ENCODE data around the gene GPR35. TPM values are rescaled to one million over a fixed set of nuclear protein-coding genes. Genes with fewer than 3 reads are reported as not detected.

The GPR35 gene
- total RNA-seq, 1 experiment from 2014 or later = 0.22 TPM

DNA sequence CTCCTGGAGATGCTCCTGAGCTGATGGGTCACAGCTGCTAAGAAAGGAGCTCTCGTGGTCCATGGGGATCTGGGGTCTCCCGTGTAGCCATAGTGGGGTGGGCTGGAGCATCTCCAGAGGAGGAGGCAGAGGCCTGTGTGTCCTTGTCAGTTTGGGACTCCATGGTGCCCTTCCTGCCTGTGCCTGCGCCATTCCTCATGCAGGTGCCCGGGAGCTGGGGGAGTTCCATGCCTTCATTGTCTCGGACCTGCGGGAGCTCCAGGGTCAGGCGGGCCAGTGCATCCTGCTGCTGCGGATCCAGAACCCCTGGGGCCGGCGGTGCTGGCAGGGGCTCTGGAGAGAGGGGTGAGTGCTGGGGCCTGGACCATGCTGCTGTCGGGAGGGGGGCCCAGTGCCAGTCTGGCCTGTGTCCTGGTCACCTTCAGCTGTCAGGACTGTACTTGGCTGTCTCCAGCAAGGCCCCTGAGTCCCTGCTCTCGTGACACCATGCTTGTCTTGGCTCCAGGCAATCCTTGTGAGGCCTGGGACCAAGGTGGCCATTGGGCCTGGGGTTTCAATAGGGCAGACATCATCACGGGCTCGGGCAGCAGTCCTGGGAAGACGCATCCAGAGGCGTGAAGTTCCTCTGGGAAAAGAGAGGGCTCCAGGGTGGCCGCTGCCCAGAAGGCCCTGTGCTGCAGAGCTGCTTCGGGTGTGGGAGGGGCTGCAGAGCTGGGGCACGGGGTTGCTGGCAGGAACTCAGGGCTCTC is 31.4 kb upstream of the GPR35 start (continued):
- TF ChIP-seq ZNF425 (CRISPR knock-in tag; conservative IDR thresholded peaks at IDR 0.05) = no peak

DNA sequence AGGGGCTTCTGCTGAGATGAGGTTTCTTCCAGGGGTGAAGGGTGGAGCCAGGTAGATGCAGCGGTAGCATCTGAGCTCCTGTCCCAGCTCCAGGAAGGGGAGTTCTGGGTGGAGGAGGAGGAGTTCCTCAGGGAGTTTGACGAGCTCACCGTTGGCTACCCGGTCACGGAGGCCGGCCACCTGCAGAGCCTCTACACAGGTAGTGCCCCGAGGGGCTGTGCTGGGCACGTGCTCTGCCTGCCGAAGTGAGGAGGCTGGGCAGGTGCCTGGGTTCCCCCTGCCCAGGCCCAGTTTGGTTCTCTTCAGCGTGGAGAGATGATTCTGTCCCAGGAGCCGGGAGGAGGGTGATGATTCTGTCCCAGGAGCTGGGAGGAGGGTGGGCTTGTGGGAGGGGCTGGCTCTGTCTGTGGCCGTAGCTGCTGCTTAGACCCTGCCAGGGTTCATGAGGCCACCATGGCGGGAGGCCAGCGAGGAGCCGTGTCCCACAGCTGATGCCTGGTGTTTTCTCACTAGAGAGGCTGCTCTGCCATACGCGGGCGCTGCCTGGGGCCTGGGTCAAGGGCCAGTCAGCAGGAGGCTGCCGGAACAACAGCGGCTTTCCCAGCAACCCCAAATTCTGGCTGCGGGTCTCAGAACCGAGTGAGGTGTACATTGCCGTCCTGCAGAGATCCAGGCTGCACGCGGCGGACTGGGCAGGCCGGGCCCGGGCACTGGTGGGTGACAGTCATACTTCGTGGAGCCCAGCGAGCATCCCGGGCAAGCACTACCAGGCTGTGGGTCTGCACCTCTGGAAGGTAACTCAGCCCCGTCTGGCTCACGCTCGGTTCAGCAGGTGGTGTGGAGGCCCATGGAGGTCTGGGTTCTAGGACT is 30.5 kb upstream of the GPR35 start:
- H3K9me3 Mint-ChIP-seq = no peaks in the 10 kb centered on the region
- 0 out of 2 replicates have a peak, but pooled peaks cover 2% of the 10 kb centered on the region for H3K36me3 Mint-ChIP-seq
- CTCF ChIA-PET = interaction anchor here (0.7 to 1.3 kb wide), 3 partner anchors 9 to 15 kb away, joined by 3 read pairs; partner anchors contain the start of gene CAPN10
- ATAC-seq = no peak
- no peak overlapping the region for H3K27ac Mint-ChIP-seq
- no peaks in the 10 kb centered on the region for H3K4me1 Mint-ChIP-seq
- H3K27me3 Mint-ChIP-seq (ENCODE audit: low read depth) = no peaks in the 10 kb centered on the region
- TF ChIP-seq CBFB (CRISPR knock-in tag; IDR thresholded peaks at IDR 0.05; ENCODE audit: low read depth) = no peak
- TF ChIP-seq, protein P1, sequence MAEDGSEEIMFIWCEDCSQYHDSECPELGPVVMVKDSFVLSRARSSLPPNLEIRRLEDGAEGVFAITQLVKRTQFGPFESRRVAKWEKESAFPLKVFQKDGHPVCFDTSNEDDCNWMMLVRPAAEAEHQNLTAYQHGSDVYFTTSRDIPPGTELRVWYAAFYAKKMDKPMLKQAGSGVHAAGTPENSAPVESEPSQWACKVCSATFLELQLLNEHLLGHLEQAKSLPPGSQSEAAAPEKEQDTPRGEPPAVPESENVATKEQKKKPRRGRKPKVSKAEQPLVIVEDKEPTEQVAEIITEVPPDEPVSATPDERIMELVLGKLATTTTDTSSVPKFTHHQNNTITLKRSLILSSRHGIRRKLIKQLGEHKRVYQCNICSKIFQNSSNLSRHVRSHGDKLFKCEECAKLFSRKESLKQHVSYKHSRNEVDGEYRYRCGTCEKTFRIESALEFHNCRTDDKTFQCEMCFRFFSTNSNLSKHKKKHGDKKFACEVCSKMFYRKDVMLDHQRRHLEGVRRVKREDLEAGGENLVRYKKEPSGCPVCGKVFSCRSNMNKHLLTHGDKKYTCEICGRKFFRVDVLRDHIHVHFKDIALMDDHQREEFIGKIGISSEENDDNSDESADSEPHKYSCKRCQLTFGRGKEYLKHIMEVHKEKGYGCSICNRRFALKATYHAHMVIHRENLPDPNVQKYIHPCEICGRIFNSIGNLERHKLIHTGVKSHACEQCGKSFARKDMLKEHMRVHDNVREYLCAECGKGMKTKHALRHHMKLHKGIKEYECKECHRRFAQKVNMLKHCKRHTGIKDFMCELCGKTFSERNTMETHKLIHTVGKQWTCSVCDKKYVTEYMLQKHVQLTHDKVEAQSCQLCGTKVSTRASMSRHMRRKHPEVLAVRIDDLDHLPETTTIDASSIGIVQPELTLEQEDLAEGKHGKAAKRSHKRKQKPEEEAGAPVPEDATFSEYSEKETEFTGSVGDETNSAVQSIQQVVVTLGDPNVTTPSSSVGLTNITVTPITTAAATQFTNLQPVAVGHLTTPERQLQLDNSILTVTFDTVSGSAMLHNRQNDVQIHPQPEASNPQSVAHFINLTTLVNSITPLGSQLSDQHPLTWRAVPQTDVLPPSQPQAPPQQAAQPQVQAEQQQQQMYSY (CRISPR knock-in tag; IDR thresholded peaks at IDR 0.05) = no peak
- no peak for TF ChIP-seq IRF2 (CRISPR knock-in tag; IDR thresholded peaks at IDR 0.05; ENCODE audit: borderline replicate concordance, low read depth)
- no peak for TF ChIP-seq HMGA2 (CRISPR knock-in tag; IDR thresholded peaks at IDR 0.05)
- TF ChIP-seq, protein P2, sequence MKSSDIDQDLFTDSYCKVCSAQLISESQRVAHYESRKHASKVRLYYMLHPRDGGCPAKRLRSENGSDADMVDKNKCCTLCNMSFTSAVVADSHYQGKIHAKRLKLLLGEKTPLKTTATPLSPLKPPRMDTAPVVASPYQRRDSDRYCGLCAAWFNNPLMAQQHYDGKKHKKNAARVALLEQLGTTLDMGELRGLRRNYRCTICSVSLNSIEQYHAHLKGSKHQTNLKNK (CRISPR knock-in tag; IDR thresholded peaks at IDR 0.05) = no peak
- no peak for TF ChIP-seq E2F5 (CRISPR knock-in tag; IDR thresholded peaks at IDR 0.05)
- TF ChIP-seq SMAD3 (CRISPR knock-in tag; IDR thresholded peaks at IDR 0.05; ENCODE audit: borderline replicate concordance) = no peak
- no peak for TF ChIP-seq TEAD1 (CRISPR knock-in tag; IDR thresholded peaks at IDR 0.05)
- TF ChIP-seq, protein P3, sequence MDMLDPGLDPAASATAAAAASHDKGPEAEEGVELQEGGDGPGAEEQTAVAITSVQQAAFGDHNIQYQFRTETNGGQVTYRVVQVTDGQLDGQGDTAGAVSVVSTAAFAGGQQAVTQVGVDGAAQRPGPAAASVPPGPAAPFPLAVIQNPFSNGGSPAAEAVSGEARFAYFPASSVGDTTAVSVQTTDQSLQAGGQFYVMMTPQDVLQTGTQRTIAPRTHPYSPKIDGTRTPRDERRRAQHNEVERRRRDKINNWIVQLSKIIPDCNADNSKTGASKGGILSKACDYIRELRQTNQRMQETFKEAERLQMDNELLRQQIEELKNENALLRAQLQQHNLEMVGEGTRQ (CRISPR knock-in tag; IDR thresholded peaks at IDR 0.05) = no peak
- no peak for TF ChIP-seq GTF2I (CRISPR knock-in tag; conservative IDR thresholded peaks at IDR 0.05)
- H3K4me3 Mint-ChIP-seq = no peak overlapping the region
- DNase-seq (ENCODE audit: low spot score) = peak; percentile 9
- POLR2A ChIA-PET = no interaction called here
